ENCODE measurements around the gene SP7. TPM values are rescaled to one million over a fixed set of nuclear protein-coding genes. Genes with fewer than 3 reads are reported as not detected.
A peak's percentile ranks its signal among the peaks of the same experiment; 100 is the strongest.

SP7 gene
- total RNA-seq, 1 donor from 2014 or later = not detected

DNA sequence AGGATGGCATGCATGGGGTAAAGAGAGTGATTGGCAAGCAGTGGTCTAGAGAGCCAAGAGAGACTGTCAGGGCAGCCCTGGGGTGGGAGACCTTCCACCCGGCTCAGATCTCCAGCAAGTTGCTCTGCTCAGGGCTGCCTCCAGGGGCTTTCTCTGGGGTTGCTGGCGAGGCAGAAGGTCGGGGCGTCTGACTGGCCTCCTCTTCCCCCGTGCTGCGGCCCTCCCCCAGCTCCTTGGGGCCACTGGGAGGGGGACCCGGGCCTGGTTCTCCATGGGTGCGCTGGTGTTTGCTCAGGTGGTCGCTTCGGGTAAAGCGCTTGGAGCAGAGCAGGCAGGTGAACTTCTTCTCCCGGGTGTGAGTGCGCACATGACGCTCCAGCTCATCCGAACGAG lies 8.1 kb downstream of the SP7 start:
- intact Hi-C loops (cut with micrococcal nuclease) = no loop called here
- no peak for DNase-seq
- peaks cover 25% of the 10 kb centered on the region for H3K4me1 ChIP-seq
- H3K27ac ChIP-seq (replicated peaks) = no peak overlapping the region
- no peaks in the 10 kb centered on the region for H3K36me3 ChIP-seq
- TF ChIP-seq, protein P1, sequence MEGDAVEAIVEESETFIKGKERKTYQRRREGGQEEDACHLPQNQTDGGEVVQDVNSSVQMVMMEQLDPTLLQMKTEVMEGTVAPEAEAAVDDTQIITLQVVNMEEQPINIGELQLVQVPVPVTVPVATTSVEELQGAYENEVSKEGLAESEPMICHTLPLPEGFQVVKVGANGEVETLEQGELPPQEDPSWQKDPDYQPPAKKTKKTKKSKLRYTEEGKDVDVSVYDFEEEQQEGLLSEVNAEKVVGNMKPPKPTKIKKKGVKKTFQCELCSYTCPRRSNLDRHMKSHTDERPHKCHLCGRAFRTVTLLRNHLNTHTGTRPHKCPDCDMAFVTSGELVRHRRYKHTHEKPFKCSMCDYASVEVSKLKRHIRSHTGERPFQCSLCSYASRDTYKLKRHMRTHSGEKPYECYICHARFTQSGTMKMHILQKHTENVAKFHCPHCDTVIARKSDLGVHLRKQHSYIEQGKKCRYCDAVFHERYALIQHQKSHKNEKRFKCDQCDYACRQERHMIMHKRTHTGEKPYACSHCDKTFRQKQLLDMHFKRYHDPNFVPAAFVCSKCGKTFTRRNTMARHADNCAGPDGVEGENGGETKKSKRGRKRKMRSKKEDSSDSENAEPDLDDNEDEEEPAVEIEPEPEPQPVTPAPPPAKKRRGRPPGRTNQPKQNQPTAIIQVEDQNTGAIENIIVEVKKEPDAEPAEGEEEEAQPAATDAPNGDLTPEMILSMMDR (IDR thresholded peaks at IDR 0.05; ENCODE audit: borderline replicate concordance) = no peak
- no peaks in the 10 kb centered on the region for H3K9me3 ChIP-seq (replicated peaks)
- no peak overlapping the region for H3K4me3 ChIP-seq
- H3K27me3 ChIP-seq (ENCODE audit: low read depth) = peaks cover 34% of the 10 kb centered on the region

DNA sequence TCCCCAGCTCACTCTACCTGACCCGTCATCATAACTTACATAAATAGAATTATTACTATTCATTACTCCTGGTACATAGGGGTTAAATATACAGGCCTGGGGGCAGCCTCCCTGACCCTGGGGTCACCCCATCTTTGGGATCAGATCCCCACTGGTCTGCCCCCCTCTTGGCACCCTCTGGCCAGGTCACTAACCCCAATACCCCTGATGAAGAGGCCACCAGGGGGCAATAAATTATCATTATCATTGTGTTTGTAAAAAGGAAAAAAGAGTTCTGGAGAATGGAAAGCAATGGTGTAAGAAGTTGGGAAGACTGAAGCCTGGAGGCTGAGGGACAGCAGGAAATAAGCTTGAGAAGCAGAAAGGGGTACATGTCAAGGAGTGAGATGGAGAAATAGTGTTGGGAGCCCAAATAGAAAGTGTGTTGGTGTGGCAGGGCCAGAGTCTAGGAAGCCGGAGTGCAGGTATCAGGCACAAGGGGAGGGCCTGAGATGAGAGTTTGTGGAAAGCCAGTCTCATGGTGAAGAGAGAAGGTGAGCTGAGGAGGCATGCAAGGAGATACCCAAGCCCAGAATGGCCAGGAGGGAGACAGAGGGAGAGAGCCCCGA lies 8.6 kb downstream of the SP7 start:
- Histone ChIP-seq H3K4me3 (no peak overlapping the region), H3K27ac (replicated peaks) (no peak overlapping the region), H3K27me3 (ENCODE audit: low read depth) (peaks cover 29% of the 10 kb centered on the region), H3K9me3 (replicated peaks) (no peaks in the 10 kb centered on the region), H3K36me3 (no peaks in the 10 kb centered on the region), H3K4me1 (peaks cover 25% of the 10 kb centered on the region)
- no peak for DNase-seq
- TF ChIP-seq, protein P1 (IDR thresholded peaks at IDR 0.05; ENCODE audit: borderline replicate concordance) = peak; percentile 39
- intact Hi-C loops (cut with micrococcal nuclease) = no loop called here

DNA sequence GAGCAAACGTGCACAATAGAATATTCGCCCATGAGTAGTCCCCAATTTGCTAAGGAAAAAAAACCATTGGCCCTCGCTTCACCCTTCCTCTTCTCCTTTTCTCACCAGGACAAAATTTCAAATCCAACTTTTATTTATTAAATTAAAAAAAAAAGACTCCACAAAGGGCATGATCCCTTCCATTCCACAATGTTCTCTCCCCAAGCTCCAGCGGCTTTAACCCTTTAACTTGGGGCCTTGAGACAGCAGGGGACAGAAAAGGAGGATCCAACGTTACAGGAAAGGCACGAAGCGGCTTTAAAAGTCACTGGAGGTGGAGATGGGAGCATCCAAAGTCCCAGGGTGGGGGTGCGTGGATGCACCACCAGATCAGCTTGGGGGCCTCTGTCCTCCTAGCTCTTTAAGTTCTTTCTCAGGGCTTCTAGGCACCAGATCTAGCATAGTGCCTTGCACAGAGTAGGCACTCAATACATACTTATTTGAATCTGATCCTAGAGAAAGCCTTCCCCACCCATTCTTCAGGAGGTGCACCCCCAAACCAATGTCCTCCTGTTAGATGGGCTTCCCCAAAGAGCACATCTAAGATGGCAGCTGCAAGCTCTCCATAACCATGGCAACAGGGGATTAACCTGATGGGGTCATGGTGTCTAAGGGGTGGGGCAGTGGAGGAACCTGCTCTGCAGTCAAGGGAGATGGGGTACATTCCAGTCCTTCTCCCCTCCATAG lies 9.5 kb downstream of the SP7 start:
- peak overlapping the region; percentile 83 for H3K4me3 ChIP-seq
- peaks cover 33% of the 10 kb centered on the region for H3K4me1 ChIP-seq
- TF ChIP-seq, protein P1 (IDR thresholded peaks at IDR 0.05; ENCODE audit: borderline replicate concordance) = no peak
- no peak for DNase-seq
- intact Hi-C loops (cut with micrococcal nuclease) = no loop called here
- no peaks in the 10 kb centered on the region for H3K36me3 ChIP-seq
- no peaks in the 10 kb centered on the region for H3K9me3 ChIP-seq (replicated peaks)
- peaks cover 21% of the 10 kb centered on the region for H3K27me3 ChIP-seq (ENCODE audit: low read depth)
- peak overlapping the region; percentile 92 for H3K27ac ChIP-seq (replicated peaks)

DNA sequence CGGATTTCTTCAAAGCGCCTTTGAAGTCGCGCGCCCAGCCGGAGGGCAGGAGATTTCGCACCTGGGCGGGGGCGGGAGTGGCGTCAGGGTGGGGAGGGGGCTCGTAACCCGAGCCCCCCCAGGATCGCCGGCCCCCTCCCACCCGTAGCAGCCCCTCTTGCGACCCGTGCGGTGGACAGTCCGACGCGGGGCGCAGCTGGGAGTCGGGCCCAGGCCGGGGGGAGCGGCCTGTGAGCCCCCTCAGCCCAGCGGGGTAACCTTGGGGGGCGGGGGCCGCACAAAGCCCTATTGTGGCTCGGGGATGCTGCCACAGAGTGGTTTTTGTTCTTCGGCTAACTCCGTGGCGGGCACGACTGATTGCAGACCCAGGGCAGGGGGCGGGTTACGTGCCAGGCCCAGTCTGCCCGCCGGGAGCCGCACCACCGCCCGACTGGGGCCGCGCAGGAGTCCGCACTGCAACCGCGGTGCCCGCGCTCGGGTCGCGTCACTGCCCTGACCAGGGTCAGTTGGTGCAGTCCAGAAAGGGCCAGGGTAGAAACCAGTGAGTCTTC lies 10.6 kb downstream of the SP7 start:
- intact Hi-C loops (cut with micrococcal nuclease) = no loop called here
- peak overlapping the region; percentile 83 for H3K4me3 ChIP-seq
- H3K27ac ChIP-seq (replicated peaks) = peak overlapping the region; percentile 92

DNA sequence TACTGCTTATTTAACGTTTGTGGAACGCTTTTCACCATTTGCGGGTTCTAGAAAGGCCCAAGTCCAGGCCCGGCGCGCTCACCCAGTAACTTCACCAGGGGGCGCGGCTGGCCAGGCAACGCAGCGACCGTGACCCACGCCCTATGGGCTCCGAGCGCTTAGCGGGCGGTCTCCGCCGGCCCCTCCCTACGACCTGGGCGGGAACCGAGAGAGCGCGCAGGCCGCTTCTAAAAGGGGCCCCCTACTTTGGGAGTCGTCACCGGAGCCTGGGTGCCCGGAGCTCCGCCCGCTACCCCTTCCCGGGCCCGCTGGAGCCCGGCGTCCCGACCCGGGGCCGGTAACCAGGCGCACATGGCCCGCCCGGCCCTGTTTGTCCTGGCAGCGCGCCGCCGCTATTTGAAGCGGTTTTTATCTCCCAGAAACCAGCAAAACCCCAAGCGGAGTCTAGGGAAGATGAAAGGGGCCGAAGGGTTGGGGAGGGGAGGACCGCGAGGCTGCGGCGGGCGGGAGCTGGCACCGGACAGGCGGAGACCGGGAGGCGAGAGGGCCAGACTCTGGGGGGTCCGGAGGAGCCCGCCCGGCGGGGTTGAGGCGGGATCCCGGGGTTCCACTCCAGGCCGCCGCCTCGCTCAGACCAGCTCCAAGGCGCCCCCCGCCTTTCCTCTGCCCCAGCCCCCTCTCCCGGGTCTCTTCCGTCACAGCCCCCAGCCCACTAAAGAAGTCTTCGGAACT lies 11.2 kb downstream of the SP7 start:
- H3K4me1 ChIP-seq = peaks cover 46% of the 10 kb centered on the region
- H3K27me3 ChIP-seq (ENCODE audit: low read depth) = peaks cover 12% of the 10 kb centered on the region
- intact Hi-C loops (cut with micrococcal nuclease) = no loop called here
- peak overlapping the region; percentile 83 for H3K4me3 ChIP-seq
- H3K9me3 ChIP-seq (replicated peaks) = no peaks in the 10 kb centered on the region
- H3K27ac ChIP-seq (replicated peaks) = peak overlapping the region; percentile 92
- peak; percentile 95 for DNase-seq
- TF ChIP-seq, protein P1 (IDR thresholded peaks at IDR 0.05; ENCODE audit: borderline replicate concordance) = peak; percentile 87
- no peaks in the 10 kb centered on the region for H3K36me3 ChIP-seq

More for the DNA sequence above, 10.6 kb downstream of the SP7 start:
- no peaks in the 10 kb centered on the region for H3K36me3 ChIP-seq
- TF ChIP-seq, protein P1 (IDR thresholded peaks at IDR 0.05; ENCODE audit: borderline replicate concordance) = peak; percentile 12
- peaks cover 15% of the 10 kb centered on the region for H3K27me3 ChIP-seq (ENCODE audit: low read depth)
- no peaks in the 10 kb centered on the region for H3K9me3 ChIP-seq (replicated peaks)
- DNase-seq = peak; percentile 38
- peaks cover 39% of the 10 kb centered on the region for H3K4me1 ChIP-seq

All from left ventricle myocardium inferior (tissue), 1 donor.